Measurements from ENCODE around the gene IL25.
A peak's percentile ranks its signal among the peaks of the same experiment; 100 is the strongest.
"Not testable (repeated sequence)": the region's sequence is repeated elsewhere in the genome, so short reads cannot be mapped to it uniquely, and the experiment has no call there.

Gene IL25

DNA sequence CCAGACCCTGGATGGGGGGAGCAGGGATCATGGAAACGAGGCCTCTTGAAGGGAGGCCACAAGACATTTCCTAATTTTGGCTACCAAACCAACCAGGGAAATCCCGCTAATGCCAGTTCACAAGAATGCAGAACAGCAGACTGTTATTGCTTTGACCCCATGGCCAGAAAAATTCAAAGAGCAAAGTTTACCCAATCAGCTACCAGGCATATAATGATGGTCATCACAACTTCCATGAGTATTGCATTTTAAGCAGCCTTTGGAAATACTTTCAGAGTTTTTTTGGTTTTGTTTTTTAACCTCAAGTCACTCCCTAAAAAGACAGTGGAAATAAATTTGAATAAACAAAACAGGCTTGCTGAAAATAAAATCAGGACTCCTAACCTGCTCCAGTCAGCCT lies at the start of gene IL25:
TSS of gene IL25 (plus strand) at position 301 of the 400 bp plus-strand sequence.
- DNase-seq: no peak

DNA sequence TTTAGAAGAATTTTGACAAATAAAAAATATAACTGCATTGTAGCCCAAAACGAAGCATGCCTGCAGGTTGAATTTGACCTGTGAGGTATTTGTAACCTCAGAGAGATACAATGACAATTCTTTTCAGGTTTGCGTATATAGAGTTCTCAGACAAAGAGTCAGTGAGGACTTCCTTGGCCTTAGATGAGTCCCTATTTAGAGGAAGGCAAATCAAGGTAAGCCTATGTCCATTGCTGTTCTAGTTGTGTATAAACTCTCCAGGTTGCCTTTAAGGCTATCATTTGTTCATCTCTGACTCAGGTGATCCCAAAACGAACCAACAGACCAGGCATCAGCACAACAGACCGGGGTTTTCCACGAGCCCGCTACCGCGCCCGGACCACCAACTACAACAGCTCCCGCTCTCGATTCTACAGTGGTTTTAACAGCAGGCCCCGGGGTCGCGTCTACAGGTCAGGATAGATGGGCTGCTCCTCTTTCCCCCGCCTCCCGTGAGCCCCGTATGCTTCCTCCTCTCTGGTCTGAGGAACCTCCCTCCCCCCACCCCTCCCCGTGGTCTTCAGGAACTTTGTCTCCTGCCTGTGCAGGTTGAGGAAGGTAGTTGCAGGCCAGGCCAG lies 48.7 kb upstream of the IL25 start:
- no peak for DNase-seq

DNA sequence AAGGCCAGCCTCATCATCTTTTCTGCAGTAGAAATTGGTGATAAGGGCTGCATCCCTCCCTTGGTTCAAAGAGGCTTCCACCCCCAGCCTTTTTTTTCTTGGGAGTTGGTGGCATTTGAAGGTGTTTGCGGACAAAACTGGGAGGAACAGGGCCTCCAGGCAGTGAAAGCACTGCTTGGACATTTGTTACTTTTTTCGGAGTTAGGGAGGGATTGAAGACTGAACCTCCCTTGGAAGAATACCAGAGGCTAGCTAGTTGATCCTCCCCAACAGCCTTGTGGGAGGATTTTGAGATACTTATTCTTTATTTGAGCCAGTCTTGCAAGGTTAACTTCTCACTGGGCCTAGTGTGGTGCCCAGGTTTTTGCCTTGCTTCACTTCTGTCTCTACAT lies 48.2 kb upstream of the IL25 start:
- DNase-seq: no peak

DNA sequence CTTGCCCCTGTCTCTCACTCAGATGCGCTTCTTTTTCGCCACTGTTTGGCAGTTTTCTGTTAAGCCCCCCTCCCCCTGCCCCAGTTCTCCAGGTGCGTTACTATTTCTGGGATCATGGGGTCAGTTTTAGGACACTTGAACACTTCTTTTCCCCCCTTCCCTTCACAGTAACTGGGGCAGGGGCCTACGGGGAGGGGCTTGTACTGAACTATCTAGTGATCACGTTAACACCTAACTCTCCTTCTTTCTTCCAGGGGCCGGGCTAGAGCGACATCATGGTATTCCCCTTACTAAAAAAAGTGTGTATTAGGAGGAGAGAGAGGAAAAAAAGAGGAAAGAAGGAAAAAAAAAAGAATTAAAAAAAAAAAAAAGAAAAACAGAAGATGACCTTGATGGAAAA lies 47.6 kb upstream of the IL25 start:
- no peak for DNase-seq

DNA sequence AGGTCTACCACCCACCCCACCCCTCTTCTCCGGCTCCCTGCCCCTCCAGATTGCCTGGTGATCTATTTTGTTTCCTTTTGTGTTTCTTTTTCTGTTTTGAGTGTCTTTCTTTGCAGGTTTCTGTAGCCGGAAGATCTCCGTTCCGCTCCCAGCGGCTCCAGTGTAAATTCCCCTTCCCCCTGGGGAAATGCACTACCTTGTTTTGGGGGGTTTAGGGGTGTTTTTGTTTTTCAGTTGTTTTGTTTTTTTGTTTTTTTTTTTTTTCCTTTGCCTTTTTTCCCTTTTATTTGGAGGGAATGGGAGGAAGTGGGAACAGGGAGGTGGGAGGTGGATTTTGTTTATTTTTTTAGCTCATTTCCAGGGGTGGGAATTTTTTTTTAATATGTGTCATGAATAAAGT lies 46.9 kb upstream of the IL25 start:
- DNase-seq: not testable (repeated sequence)

DNA sequence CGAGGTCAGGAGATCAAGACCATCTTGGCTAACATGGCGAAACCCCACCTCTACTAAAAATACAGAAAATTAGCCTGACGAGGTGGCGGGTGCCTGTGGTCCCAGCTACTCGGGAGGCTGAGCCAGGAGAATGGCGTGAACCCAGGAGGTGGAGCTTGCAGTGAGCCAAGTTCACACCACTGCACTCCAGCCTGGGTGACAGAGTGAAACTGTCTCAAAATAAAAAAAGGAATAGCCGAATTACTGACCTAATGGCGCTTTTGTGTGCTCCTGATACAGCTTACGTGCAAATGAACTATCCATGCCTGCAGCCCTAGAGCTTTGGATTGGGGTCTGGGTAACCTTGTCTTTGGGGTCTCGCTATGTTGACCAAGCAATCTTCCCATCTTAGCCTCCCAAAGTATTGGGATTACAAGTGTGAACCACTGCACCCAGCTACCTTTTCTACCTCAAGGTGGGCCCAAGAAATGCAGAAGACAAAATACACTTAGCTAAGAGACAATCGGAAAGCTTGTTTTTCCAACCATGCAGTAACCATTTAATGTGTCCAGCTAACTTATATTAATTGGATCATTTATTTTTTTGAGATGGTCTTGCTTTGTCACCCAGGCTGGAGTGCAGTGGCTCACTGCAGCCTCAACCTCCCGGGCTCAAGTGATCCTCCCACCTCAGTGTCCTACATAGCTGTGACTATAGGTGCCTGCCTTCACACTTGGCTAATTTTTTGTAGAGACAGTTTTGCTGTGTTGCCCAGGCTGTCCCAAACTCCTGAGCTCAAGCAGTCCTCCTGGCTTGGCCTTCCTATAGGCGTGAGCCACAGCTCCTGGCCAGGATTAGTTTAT lies 45.9 kb upstream of the IL25 start:
- no peak for DNase-seq

DNA sequence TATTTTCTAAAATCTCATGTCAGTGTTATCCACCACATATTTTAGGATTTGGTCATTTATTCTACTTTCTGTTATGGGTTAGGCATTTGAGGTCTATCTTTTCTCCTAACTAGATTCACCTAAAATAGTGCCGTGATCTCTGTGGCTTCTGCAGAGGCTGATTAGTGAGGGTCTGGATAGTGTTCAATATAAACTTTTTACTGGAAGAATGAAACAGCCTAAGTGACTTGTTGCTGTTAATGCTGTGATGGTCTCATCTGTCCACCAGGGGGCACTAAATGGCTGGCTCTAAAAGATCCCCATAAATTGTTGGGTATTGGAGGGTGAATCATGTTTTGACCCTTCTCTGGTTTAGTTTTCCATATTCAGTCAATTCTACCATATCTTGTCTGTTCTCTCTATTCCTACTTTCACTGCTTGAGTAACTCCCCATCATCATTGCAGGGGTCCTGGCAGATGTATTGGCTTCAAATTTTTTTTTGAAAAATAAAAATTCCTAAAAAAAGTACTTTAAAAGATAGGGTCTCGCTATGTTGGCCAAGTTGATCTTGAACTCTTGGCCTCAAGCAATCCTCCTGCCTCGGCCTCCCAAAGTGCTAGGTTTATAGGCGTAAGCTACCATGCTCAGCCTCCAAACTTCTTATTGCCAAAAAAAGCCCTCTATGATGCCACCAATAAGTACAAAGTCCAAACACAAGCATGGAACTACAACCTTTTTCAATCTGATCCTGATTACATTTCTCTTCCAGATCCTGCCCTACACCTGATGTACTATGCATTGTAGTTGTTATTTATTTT lies 44.5 kb upstream of the IL25 start:
- peak; percentile 75 for DNase-seq

DNA sequence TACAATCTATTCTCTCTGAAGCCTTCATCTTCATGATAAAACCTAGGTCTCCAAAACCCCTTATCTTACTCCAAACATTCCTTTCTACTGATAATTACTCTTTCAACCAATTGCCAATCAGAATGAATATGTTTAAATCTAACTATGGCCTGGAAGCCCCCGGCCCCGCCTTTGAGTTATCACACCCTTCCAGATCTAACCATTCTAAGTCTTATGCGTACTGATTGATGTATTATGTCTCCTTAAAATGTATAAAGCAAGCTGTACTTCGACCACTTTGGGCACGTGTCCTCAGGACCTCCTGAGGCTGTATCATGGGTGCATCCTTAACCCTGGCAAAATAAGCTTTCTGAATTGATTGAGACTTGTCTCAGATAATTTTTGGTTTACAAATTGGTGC lies 37.0 kb upstream of the IL25 start:
- no peak for DNase-seq

DNA sequence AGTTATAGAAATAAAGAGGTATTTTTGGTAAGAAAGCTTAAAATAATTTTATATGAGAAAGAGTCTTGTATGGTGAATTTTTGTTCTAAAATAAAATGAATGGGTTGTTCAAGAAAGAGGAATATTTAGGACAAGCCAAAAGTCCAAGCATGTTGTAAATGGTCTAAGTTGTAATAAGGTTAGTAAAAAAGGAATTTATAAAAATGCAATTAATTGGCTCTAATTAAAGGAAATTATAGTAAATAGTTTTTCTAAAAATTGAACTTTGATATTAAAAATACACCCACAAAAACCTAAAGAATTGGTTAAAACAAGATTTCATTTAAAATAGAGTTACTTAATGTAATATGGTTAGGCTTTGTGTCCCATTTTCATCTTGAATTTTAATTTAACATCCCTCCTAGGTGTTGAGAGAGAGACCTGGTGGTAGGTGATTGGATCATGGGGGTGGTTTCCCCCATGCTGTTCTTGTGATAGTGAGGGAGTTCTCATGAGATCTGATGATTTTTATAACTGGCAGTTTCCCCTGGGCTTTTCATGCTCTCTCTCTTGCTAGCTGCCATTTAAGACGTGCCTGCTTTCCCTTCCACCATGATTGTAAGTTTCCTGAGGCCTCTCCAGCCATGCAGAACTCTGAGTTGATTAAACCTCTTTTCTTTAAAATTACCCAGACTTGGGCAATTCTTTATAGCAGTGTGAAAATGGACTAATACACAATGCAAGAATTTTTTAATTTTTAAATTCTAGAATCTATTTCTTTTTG lies 32.9 kb upstream of the IL25 start:
- DNase-seq: no peak

DNA sequence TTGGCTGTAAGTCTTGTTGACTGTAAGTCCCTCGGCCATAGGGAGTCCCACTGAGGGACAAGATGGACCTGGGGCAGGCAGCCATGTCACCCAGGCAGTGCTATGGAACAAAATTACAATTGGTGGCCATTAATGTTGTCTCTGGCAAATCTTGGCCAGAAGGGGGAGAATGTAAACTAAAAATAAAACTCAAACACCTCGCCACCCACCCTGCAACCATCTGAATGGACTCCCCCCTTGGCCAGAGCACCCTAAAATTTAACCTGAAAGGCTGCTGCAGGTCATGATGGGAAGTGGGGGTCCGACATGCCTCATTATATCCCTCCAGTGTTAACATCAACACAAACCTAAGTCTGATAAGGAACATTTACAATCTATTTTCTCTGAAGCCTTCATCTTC lies 28.1 kb upstream of the IL25 start:
- DNase-seq: no peak

DNA sequence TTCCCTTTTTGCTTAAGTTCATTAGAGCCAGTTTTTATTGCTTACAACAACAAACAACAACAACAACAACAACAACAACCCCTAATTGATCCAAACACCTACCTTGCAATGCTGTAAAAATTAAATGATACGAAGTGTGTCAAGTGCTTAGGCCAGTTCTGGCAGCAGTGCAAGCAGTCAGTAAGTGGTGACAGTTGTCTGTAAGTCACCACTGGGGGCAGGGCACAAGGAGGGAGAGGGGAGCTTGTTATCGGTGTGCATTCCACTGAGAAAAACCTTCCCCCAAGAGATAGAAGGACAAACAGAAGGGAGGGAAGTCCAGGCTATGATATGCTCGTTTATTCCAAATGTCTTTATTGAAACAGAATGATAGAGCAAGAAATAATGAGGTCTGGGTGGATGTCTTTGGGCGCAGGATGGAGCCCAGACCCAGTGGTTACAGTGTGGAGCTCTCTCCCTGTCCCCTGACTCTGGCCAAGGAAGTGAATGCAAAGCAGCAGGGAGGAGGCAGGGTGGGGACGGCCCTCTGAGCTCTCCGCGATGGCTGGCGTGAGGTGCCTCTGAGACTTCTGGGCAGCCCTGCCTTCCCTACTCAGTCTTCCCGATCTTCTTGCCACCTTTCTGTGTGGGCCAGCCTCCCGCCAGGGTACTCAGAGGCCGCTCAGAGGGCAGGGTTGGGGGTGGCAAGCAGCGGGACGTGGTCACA lies 26.5 kb upstream of the IL25 start:
- no peak for DNase-seq

DNA sequence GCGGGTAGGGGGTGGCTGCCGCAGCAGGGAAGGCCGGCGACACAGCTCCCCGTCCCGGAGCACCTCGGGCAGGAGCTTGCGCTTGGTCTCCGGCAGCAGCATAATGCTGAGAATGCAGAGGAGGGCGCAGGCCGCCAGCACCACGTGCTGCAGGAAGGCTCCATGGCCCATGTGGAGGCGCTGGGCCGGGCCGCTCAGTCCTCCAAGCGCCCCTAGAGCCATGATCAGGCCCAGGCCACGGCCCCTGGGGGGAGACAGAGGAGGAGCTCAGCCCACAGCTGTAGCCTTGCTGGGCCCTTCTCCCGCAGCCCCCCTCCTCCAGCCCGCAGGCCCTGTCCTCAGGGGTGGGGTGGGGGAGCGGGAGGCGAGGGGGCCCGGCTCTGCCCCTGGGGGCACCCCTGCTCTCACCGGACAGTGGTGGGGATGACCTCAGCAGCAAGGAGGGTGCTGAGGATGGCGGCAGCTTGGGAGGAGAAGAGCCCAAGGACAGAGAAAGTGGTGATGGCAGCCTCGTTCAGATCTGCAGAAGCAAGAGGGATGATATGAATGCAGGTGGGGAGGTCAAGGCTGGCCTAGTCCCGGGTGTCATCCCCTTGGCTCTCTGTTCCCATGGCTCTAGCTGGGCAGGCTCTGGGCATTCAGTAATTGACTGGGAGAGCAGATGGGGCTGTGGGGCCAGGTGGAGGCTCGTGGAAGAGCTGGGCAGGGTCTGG lies 25.8 kb upstream of the IL25 start:
- no peak for DNase-seq

DNA sequence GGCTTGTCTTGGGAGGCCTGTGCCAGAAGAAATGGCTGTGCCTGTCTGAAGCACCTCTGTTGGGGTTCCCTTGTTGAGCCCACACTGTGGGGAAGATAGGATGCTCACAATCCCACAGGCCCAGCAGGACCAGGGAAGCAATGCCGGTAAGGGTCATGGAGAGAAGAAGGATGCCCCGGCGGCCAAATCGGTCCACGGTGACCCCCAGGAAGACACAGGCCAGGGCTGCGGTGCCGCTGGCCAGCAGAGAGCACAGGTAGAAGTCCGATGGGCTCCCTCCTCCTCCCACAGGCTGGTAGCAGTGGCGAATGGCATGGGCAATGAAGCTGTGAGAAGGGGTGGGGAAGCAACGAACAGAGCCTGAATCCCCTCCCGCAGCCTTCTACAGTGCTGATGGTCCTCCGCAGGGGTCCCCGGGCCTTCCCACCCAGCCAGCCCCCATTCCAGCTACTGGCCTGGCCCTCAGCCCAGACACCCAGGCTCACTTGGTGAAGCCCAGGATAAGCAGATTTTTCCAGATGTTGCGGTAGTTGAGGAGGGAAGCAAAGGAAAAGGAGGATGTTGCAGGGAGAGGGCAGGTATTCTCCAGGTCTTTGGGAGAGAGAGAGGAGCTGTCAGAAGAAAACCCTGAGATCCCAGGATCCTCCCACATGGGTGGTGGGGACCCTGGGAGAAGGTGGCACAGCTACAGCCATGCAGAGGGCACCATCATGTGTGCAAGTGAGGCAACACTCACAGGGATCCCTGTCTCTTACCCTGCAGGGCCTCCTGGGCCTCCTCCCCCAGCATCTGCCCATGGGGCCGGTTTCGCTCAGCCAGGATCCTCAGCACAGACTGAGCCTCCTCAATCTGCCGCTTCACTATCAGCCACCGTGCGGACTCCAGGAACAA lies 25.0 kb upstream of the IL25 start:
- DNase-seq: no peak

DNA sequence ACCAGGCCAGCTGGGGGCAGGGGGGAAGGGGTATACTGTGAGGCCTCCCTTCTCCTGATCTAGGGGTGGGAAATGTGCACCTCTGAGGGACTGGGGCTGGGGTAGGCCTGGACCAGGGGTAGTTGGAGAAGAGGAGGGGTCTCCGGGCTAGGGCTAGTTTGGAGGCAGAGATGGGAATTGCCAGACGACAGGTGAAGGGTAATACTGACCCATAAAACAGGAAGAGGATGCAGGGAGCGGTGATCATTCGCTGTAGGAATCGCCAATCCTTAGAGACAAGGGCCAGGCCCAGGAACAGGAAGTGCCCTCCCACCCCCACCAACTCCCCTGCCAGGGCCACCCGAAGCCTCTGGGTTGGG lies 24.3 kb upstream of the IL25 start:
- no peak for DNase-seq

DNA sequence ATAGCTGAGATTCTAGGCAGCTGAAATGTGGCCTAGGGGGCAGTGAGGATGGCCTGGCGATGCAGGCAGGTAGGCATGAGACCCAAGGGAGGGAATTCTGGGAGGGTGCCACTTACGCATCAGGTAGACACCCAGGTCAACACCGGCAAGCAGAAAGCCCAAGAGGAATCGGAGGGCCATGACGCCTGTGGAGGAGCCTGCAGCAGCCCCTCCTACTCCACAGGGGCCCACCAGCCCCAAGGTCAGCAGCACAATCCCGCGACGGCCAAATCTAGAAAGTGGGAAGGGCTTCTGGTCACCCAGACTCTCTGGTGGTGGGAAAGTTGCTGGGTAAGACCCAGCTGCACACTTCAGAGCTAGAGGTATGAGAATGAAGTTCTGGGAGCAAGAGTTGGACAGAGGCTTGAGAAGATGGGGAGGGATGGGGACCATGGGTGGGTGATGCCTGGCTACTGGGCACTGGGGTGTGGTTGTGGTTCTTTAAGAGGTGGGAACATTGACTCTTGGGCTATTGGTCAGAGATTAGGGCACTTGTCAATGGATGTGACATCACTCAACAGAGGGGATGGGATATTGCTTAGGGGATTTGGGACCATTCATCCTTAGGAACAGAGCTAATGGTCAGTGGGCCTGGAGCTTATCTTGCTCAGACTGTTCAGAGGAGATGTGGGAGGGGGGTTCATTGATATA lies 23.3 kb upstream of the IL25 start:
- DNase-seq: no peak

DNA sequence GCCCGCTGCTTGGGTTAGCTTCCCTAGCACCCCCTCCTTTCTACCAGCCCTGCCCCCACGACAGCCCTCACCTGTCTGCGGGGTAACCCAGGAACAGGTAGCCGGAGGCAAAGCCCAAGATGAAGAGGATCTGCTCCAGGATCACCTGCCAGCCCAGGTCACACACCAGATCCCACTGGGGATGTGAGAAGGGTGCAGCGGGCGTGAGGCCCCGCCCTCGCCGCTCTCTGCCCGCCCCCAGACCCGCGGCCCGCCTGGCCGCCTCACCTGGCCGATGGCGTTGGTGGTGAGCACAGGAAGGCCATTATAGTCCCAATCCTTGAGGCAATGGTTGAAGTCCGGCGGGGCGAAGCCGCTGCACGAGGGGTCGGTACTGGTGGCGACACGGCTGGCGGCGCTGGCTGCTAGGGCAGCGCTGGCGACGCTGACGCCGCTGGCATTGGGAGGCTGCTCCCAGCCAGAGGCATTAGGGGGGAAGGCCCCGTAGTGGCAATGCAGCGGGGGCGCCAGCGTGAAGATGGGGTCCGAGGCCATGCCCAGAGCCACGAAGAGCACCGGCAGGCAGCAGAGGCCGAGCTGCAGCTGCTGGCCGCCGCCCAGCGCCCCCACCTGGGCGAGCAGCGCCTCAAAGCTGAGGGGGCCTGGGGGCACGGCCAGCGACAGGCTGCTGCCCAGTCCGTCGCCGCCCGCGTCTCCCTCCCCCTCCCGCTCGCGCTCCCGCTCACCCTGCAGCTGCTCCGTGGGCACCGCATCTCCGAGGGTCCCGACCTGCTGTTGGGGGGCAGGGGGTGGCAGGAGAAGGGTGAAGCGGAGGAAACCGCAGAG lies 20.7 kb upstream of the IL25 start:
- no peak for DNase-seq

DNA sequence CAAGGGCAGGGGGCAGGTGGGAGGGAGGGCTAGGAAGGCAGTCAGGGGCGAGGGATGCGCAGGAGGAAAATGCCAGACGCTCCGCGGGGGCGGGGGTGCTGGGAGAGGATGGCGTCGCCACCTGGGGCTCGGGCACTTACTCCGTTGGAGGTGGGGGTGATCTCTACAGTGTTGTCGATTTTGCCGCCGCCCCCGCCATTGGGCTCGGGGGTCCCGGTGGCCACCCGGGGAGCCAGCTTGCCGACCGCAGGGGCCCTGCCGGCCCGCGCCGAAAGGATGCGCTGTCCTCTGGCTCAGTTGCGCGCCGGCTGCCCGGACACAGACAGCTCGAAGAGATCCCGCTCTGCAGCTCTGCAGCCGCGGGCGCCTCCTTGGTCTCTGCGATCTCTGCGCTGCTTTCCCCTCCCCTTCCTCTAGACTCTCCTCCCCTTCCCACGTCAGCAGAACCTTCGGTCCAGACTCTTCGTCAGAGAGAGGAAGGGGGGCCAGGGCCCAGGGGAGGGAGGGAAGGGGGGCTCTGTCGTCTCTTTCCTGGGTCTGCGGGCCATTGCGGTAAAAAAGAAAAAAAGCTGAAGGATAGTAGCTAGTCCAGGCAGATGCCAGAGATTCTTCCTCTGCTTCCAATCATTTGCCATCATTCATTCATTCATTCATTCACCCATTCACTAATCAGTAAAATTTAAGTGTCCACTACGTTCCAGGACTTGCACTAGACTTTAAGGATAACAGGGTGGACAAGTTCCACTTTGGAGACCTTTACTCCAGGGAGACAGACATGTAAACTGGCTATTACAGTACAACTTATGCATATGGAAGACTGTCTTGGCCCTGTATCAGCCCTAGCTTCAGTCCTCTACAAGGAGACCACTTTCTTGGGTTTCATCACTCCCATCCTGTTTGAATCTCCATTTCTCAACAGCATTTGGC lies 19.8 kb upstream of the IL25 start, which contains the start of gene SLC22A17:
TSS of gene SLC22A17 (minus strand) at position 382 of the 927 bp plus-strand sequence.
- DNase-seq: peak; percentile 56

DNA sequence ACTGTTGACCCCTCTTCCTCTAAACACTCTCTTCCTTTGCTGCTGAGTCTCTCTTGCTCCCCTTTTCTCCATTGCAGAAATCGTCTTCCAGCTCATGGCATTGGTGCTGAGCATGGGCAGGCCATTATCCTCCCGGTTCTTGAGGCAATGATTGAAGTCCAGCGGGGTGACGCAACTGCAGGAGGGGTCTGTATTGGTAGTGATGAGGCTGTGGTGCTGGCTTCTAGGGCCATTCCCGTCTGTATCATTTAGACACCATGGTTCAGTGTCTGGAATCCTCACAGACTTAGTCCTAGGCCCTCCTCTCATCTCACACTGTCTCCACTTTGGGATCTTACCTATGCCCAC lies 19.2 kb upstream of the IL25 start:
- DNase-seq: no peak

Data from stimulated activated CD4-positive, alpha-beta T cell treated with anti-CD3 and anti-CD28 coated beads, Interleukin-4, amount 100 ng/mL, for 24 hours (primary cell).